Measurements from ENCODE around the gene PAM16. TPM values are rescaled to one million over a fixed set of nuclear protein-coding genes. Genes with fewer than 3 reads are reported as not detected.
"Not testable (repeated sequence)": the region's sequence is repeated elsewhere in the genome, so short reads cannot be mapped to it uniquely, and the experiment has no call there.

The PAM16 gene
- total RNA-seq (2014; rRNA removed; shearing (Covaris generic)) = 25.8 and 46.3 TPM in 2 replicates

GRCh38 chr16:4350787-4351659, at the start of gene PAM16:
Gene PAM16 (minus strand): TSS chr16:4351321. CDS start chr16:4351234, 87 bp downstream.
- peak; percentile 87 for DNase-seq (ENCODE audit: low read depth)

GRCh38 chr16:4399001-4399730, 48.0 kb upstream of the PAM16 start:
- DNase-seq (ENCODE audit: low read depth) = no peak

- no peak for DNase-seq (ENCODE audit: low read depth)
Observed at GRCh38 chr16:4395055-4395726, 44.1 kb upstream of the PAM16 start.

GRCh38 chr16:4393850-4394249, 42.7 kb upstream of the PAM16 start:
- not testable (repeated sequence) for DNase-seq (ENCODE audit: low read depth)

- DNase-seq (ENCODE audit: low read depth) = peak; percentile 65
Observed at GRCh38 chr16:4393240-4393600, 42.1 kb upstream of the PAM16 start.

- DNase-seq (ENCODE audit: low read depth) = peak; percentile 82
Observed at GRCh38 chr16:4392382-4393239, 41.5 kb upstream of the PAM16 start.

GRCh38 chr16:4391631-4392381, 40.7 kb upstream of the PAM16 start:
- DNase-seq (ENCODE audit: low read depth) = no peak

- DNase-seq (ENCODE audit: low read depth) = no peak
Observed at GRCh38 chr16:4390266-4391260, 39.4 kb upstream of the PAM16 start.

- DNase-seq (ENCODE audit: low read depth) = no peak
Observed at GRCh38 chr16:4389051-4389955, 38.2 kb upstream of the PAM16 start.

GRCh38 chr16:4388271-4389021, 37.3 kb upstream of the PAM16 start:
- no peak for DNase-seq (ENCODE audit: low read depth)

- DNase-seq (ENCODE audit: low read depth) = no peak
Observed at GRCh38 chr16:4387781-4388180, 36.7 kb upstream of the PAM16 start.

GRCh38 chr16:4386951-4387565, 35.9 kb upstream of the PAM16 start:
- DNase-seq (ENCODE audit: low read depth) = no peak

- DNase-seq (ENCODE audit: low read depth) = no peak
Observed at GRCh38 chr16:4386451-4386805, 35.3 kb upstream of the PAM16 start.

- DNase-seq (ENCODE audit: low read depth) = no peak
Observed at GRCh38 chr16:4385789-4386450, 34.8 kb upstream of the PAM16 start.

GRCh38 chr16:4385066-4385788, 34.1 kb upstream of the PAM16 start:
- no peak for DNase-seq (ENCODE audit: low read depth)

GRCh38 chr16:4384509-4384942, 33.4 kb upstream of the PAM16 start:
- no peak for DNase-seq (ENCODE audit: low read depth)
